HG03520 (cell line): ENCODE data around the gene SLC2A6.

Experiments used
- ATAC-seq: cut with Tn5 transposase; IDR thresholded peaks from one replicate; pipeline ENCODE4 v1.9.1; 2021; ENCODE audit warnings: mild to moderate bottlenecking, moderate library complexity; ENCODE audit not compliant: unreplicated experiment

Gene SLC2A6

DNA sequence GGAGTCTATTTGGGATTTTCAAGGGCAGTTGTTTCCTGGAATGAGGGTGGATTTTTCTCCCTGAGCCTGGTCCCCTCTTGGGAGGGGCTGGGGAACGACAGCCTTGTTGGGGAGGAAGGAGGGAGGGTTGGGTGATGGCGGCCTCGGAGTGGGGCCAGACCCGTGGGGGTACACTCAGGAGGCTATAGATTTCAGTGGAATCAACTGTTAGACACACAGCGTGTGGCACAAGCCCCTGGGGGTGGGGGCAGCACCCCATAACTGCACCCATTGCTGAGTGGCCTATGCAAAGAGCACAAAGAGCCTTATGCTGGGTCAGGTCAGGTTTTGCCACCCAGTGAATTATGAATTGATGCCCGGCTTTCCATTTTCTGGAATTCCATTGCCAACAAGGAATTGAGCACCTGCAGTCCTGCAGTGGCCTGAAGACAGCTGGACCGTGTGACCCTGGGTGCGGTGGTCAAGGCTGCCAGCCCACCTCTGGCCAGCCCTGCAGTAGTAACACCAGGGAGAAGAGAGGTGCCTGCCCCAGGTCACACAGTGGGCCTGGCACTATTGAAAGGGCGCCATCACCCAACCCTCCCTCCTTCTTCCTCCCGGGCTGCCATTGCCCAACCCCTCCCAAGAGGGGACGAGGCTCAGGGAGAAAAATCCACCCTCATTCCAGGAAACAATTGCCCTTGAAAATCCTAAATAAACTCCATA lies 37.5 kb upstream of the SLC2A6 start:
- no peak for ATAC-seq

GRCh38 chr9:133515615-133516255 lies 36.8 kb upstream of the SLC2A6 start:
- ATAC-seq, result no peak

DNA sequence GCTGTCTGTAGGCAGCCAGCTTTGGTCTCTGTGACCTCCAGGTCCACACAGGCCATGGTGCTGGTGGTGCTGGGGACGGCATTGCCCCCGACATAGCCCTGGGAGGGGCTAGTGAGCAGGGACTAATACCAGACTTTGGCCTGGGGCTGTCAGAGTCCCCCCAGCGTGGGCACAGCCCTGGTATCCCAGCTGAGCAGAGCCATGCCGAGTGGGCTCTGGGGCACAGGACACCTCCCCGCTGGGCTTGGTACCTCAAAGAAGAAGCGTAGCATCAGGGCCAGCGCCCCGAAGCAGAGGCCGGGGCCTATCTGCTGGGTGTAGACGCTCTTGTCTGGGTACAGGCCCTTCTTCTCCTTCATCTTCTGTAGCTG lies 36.3 kb upstream of the SLC2A6 start:
- no peak for ATAC-seq

- no peak for ATAC-seq
Measured at GRCh38 chr9:133514460-133515239, 35.8 kb upstream of the SLC2A6 start.

GRCh38 chr9:133513214-133514100 lies 34.6 kb upstream of the SLC2A6 start:
- no peak for ATAC-seq

GRCh38 chr9:133512253-133513213 lies 33.6 kb upstream of the SLC2A6 start:
- ATAC-seq, result no peak

GRCh38 chr9:133511607-133512006 lies 32.7 kb upstream of the SLC2A6 start:
- no peak for ATAC-seq

DNA sequence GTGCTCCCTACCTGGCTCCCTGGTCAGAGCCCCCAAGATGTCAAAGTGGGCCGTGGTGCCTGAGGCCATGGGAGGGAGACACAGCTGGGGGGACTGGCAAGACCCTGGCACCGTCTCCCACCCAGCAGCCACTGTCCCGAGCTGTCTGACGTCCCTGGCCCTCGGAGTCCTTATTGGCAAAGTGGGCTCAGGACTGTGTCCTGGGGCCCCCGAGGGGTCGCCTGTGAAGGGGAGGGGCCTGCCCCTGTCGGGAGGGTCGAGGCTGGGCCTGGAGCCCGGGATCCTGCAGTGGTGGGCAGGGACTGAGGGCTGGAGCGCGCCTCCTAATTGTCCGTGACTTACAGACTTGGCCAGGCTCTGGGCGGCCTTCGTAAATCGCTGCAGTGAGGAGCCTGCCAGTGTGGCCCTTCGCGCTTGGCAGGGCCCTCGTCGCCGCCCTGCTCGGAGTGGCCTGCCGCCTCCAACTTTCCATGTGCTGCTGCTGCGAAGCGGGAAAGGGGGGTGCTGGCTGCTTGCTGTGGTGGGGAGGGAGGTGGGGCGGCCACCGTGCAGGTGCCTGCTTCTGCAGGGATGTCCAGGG lies 32.1 kb upstream of the SLC2A6 start:
- ATAC-seq, result no peak

- ATAC-seq, result no peak
Measured at GRCh38 chr9:133509179-133510083, 30.5 kb upstream of the SLC2A6 start.

GRCh38 chr9:133508046-133508445 lies 29.1 kb upstream of the SLC2A6 start:
- no peak for ATAC-seq

- no peak for ATAC-seq
Measured at GRCh38 chr9:133507246-133507965, 28.5 kb upstream of the SLC2A6 start.

GRCh38 chr9:133506653-133507038 lies 27.7 kb upstream of the SLC2A6 start:
- no peak for ATAC-seq

DNA sequence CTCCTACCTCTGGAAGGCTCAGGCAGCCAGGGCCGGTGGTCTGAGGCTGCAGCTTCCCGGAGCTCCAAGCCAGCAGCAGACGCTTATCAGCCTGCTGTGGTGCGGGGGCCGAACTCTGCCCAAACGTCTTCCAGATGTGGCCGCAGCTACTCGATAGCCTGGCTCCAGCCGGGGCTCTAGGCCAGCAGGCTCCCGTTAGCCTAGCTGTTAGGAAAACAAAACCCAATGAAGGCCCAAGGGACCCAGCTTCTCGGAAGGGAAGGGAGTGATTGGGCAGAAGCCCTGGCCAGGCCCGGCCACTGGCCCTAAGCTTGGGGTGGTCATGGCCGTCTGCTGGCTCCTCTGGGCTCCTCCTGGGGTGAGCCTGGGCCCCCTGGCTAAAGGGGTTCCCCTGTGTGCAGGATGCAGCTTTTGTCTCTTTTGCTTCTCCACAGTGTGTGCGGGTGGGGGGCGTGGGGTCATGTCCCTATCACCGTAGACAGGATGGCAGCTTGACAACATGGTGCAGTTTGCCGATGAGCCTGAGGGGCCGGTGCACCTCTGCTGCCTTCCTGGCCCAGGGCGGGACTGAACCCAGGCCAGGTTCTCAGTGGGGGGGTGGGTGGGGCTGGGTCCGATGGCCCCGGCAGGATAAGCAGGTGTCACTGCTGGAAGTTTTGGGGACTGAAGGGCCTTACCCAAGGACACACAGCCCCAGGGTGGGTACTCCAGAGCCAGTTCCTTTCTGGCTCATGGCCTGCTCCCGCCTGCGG lies 27.2 kb upstream of the SLC2A6 start:
- no peak for ATAC-seq

DNA sequence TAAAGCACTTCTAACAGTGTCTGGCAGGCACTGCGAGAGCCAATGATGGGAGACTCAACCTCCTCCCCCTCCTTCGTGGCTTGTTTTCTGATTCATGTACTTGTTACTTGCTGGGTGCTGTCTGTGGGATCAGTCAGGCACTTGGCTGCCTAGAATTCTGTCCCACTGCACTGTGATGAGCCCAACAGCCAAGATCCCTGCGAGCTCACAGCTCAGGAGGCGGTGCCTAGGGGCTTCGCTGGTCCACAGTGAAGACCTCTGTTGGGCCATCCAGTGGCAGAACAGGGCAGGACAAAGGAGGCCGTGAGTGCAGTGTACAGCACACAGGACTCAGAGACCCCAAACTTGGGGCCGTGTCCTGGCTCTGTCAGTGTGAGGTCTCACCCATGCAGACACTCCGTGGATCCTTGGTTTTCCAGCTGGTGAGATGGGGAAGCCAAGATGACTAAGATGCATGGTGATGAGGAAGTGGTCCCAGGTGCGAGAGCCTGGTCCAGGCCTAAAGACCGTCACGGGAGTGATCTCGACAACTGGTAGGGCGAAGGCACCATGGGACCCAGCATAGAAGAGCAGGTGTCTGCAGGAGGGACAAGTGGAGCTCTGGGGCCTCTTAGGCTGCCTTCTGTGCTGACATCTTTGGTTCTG lies 26.4 kb upstream of the SLC2A6 start:
- ATAC-seq, result no peak

GRCh38 chr9:133502112-133502511 lies 23.2 kb upstream of the SLC2A6 start:
- ATAC-seq, result no peak

DNA sequence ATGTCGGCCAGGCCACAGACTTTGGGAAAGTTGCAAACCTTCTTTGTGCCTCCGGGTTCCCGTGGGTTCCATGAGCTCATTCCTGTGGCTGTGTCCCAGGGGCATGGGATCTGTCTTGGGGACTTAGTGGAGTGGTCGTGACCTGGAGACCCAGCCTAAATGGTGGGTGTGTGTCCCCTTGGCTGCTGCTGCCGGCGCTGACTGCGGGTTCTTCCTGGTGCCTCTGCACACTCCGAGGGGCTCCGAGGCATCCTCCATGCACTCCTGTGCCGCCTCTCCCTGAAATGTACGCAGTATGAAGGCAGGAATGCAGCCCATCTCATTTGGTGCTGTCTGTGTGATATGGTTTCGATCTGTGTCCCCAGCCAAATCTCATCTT lies 21.0 kb upstream of the SLC2A6 start:
- no peak for ATAC-seq
